ENCODE data around the gene PSEN1. TPM values are rescaled to one million over a fixed set of nuclear protein-coding genes. Genes with fewer than 3 reads are reported as not detected.
"Not testable (repeated sequence)": the region's sequence is repeated elsewhere in the genome, so short reads cannot be mapped to it uniquely, and the experiment has no call there.

PSEN1 gene
- total and polyA plus RNA-seq, 2 donors, result 28.7 to 47.8 TPM

DNA sequence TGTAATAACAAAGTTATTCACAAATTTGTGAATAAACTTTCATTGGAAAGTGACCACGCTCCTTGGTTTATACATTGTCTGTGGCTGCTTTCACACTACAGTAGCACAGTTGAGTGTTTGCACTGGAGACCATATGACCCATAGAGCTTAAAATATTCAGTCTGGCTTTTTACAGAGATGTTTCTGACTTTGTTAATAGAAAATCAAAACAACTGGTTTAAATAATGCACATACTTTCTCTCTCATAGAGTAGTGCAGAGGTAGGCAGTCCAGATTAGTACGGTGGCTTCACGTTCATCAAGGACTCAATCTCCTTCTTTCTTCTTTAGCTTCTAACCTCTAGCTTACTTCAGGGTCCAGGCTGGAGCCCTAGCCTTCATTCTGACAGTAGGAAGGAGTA lies 36.2 kb downstream of the PSEN1 start:
- H3K4me1 ChIP-seq (ENCODE audit: insufficient read depth), result no peaks in the 10 kb centered on the region
- peaks cover 6% of the 10 kb centered on the region for H3K36me3 ChIP-seq (ENCODE audit: insufficient read depth)
- no peak for DNase-seq (ENCODE audit: extremely low spot score)
- WGBS, result 89% methylated on average over 3 of the region's 3 CpGs
- H3K27ac ChIP-seq (ENCODE audit: low read depth), result no peak overlapping the region
- no peak overlapping the region for H3K4me3 ChIP-seq (ENCODE audit: low read depth, low read length)

DNA sequence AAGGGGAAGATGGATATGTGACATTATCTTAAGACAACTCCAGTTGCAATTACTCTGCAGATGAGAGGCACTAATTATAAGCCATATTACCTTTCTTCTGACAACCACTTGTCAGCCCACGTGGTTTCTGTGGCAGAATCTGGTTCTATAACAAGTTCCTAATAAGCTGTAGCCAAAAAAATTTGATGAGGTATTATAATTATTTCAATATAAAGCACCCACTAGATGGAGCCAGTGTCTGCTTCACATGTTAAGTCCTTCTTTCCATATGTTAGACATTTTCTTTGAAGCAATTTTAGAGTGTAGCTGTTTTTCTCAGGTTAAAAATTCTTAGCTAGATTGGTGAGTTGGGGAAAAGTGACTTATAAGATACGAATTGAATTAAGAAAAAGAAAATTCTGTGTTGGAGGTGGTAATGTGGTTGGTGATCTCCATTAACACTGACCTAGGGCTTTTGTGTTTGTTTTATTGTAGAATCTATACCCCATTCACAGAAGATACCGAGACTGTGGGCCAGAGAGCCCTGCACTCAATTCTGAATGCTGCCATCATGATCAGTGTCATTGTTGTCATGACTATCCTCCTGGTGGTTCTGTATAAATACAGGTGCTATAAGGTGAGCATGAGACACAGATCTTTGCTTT lies 36.9 kb downstream of the PSEN1 start:
- H3K4me3 ChIP-seq (ENCODE audit: low read depth, low read length), result no peak overlapping the region
- H3K36me3 ChIP-seq (ENCODE audit: insufficient read depth), result peaks cover 6% of the 10 kb centered on the region
- no peak for DNase-seq (ENCODE audit: extremely low spot score)
- WGBS, result 57% methylated on average over 3 of the region's 3 CpGs
- no peaks in the 10 kb centered on the region for H3K4me1 ChIP-seq (ENCODE audit: insufficient read depth)
- H3K27ac ChIP-seq (ENCODE audit: low read depth), result no peak overlapping the region

DNA sequence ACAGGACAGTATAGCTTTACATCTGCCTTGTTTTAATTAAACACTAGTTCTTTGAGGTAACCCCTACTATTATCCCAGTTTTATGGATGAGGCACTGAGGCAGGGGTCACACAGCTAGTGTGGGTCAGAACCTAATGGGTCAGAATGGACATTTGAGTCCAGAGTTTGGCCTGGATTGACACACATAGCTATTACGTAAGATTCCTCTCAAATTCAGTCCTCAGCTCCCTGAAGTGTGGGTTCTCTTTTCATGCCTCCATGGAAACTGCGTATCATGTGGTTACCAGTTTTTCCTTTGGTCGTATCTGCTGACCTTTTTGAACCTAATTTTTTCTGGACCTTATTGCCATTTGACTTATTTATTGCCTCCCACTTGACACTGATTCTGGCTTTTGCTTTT lies 40.4 kb downstream of the PSEN1 start:
- no peak overlapping the region for H3K27ac ChIP-seq (ENCODE audit: low read depth)
- H3K36me3 ChIP-seq (ENCODE audit: insufficient read depth), result peaks cover 6% of the 10 kb centered on the region
- DNase-seq (ENCODE audit: extremely low spot score), result no peak
- no peak overlapping the region for H3K4me3 ChIP-seq (ENCODE audit: low read depth, low read length)
- no peaks in the 10 kb centered on the region for H3K4me1 ChIP-seq (ENCODE audit: insufficient read depth)
- 77% methylated on average over 3 of the region's 3 CpGs for WGBS

DNA sequence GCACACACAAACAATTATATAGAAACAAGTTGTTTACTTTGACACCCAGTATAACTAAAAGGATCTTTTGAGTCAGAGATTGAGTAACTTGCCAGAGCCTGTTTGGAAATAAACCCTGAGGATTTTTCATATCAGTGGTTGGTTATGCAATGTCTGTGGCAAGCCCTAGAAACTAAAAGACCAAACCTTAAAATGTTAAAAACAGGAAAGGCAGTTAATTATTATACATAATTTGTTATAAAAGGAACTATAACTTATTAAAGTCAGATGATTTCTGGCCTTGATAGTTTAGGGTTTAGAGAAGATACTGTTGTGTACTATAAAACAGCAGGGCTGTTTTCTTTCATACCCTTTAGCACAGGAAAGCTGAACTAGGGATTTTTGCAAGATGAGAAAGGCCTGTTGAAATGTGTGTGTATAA lies 44.1 kb downstream of the PSEN1 start:
- no peak for DNase-seq (ENCODE audit: extremely low spot score)
- Histone ChIP-seq H3K36me3 (ENCODE audit: insufficient read depth) (peaks cover 2% of the 10 kb centered on the region), H3K4me1 (ENCODE audit: insufficient read depth) (no peaks in the 10 kb centered on the region), H3K4me3 (ENCODE audit: low read depth, low read length) (no peak overlapping the region), H3K27ac (ENCODE audit: low read depth) (no peak overlapping the region)

DNA sequence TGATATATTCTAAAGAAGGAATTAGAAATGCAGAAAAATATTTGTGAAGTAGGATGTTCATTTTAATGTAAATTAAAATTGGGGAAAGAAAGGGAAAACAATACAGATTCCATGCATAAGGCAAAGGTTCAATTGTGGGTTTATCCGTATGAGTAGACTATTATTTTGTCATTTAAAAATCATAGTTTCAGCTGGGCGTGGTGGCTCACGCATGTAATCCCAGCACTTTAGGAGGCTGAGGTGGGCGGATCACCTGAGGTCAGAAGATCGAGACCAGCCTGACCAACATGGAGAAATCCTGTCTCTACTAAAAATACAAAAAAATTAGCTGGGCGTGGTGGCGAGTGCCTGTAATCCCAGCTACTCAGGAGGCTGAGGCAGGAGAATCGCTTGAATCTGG lies 44.7 kb downstream of the PSEN1 start:
- peak overlapping the region; percentile 0 for H3K27ac ChIP-seq (ENCODE audit: low read depth)
- H3K4me3 ChIP-seq (ENCODE audit: low read depth, low read length); DNase-seq (ENCODE audit: extremely low spot score); H3K36me3 ChIP-seq (ENCODE audit: insufficient read depth); H3K4me1 ChIP-seq (ENCODE audit: insufficient read depth): not testable (repeated sequence)
- 93% methylated on average over 8 of the region's 8 CpGs for WGBS

DNA sequence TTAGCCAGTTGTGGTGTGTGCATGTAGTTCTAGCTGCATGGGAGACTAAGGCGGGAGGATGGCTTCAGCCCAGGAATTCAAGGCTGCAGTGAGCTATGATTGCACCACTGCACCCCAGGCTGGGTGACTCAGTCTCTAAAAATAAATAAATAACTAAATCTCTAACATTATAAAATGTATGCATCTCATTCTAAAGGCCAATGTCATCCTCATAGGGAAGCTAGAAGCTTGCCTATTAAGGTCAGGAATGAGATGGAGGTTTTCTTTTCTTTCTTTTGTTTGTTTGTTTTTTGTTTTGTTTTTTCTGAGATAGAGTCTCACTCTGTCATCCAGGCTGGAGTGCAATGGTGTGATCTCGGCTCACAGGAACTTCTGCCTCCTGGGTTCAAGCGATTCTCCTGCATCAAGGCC lies 52.2 kb downstream of the PSEN1 start:
- H3K36me3 ChIP-seq (ENCODE audit: insufficient read depth), result peaks cover 2% of the 10 kb centered on the region
- no peak overlapping the region for H3K27ac ChIP-seq (ENCODE audit: low read depth)
- H3K4me1 ChIP-seq (ENCODE audit: insufficient read depth), result no peaks in the 10 kb centered on the region
- no peak overlapping the region for H3K4me3 ChIP-seq (ENCODE audit: low read depth, low read length)
- WGBS, result 88% methylated on average over 3 of the region's 3 CpGs
- DNase-seq (ENCODE audit: extremely low spot score), result no peak

DNA sequence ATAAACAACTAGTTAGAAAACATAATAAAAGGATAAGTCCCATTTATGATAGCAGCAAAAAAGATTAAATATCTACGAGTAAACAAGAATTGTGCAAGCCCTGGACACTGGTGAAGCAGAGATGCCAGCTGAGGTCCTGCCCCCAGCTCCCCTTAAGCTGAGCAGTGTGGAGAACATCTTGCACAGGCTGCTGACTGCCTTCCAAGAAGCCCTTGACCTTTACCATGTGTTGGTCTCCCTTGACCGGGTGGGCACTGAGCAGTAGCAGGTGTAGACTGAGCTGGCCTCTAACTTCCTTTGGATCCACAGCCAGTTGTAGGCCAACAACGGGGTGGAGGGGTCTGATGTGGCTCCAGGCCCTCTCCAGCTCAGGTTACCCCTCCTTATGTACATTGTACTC lies 53.3 kb downstream of the PSEN1 start:
- Histone ChIP-seq H3K4me3 (ENCODE audit: low read depth, low read length) (no peak overlapping the region), H3K36me3 (ENCODE audit: insufficient read depth) (peaks cover 2% of the 10 kb centered on the region), H3K27ac (ENCODE audit: low read depth) (no peak overlapping the region), H3K4me1 (ENCODE audit: insufficient read depth) (no peaks in the 10 kb centered on the region)
- WGBS, result 93% methylated on average over 3 of the region's 3 CpGs
- no peak for DNase-seq (ENCODE audit: extremely low spot score)

DNA sequence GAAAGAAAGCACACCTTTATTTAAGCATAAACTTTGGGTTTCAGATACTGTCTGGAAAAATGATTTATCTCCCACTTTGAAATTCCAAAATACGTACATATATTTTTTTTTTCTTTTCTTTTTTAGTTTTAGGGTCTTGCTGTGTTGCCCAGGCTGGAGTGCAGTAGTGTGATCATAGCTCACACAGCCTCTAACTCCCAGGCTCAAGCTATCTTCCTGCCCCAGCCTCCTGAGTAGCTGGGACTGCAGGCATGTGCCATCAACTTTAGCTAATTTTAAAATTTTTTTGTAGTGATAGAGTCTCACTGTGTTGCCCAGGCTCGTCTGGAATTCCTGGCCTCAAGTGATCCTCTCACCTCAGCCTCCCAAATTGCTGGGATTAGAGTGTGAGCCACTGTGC lies 55.1 kb downstream of the PSEN1 start:
- 90% methylated on average over 2 of the region's 2 CpGs for WGBS
- peaks cover 2% of the 10 kb centered on the region for H3K36me3 ChIP-seq (ENCODE audit: insufficient read depth)
- H3K27ac ChIP-seq (ENCODE audit: low read depth), result no peak overlapping the region
- no peak for DNase-seq (ENCODE audit: extremely low spot score)
- H3K4me3 ChIP-seq (ENCODE audit: low read depth, low read length), result no peak overlapping the region
- H3K4me1 ChIP-seq (ENCODE audit: insufficient read depth), result no peaks in the 10 kb centered on the region

DNA sequence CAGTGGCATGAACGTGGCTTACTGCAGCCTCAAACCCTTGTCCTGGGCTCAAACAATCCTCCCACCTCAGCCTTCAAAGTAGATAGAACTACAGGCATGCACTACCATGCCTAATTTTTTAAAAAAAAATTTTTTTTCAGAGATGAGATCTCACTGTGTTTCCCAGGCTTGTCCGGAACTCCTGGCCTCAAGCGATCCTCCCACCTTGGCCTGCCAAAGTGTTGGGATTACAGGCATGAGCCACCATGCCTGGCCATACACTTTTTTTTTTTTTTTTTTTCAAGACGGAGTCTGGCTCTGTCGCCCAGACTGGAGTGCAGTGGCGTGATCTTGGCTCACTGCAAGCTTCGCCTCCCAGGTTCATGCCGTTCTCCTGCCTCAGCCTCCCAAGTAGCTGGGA lies 58.0 kb downstream of the PSEN1 start:
- 97% methylated on average over 8 of the region's 8 CpGs for WGBS
- H3K4me1 ChIP-seq (ENCODE audit: insufficient read depth); DNase-seq (ENCODE audit: extremely low spot score); H3K4me3 ChIP-seq (ENCODE audit: low read depth, low read length); H3K27ac ChIP-seq (ENCODE audit: low read depth); H3K36me3 ChIP-seq (ENCODE audit: insufficient read depth): not testable (repeated sequence)

DNA sequence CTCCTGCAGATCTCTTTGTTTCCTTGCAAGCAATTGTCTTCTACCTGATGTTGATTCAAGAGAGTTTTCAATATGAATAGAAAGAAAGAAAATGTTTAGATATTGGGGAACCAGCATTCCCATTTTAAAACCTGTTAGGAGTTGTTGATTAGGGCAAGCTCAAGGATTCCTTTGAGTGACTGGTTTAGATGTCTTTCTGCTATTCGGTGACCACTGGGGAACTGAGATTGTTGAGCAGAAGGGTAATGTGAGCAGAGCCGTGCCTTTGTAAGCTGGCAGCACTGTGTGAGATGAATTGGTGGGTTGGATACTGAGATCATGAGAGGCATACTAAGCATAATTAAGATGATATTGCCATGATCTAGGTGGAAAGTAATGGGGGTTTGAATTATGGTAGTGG lies 61.9 kb downstream of the PSEN1 start:
- 76% methylated on average over 2 of the region's 2 CpGs for WGBS
- H3K4me1 ChIP-seq (ENCODE audit: insufficient read depth), result no peaks in the 10 kb centered on the region
- DNase-seq (ENCODE audit: extremely low spot score), result no peak
- no peak overlapping the region for H3K4me3 ChIP-seq (ENCODE audit: low read depth, low read length)
- no peak overlapping the region for H3K27ac ChIP-seq (ENCODE audit: low read depth)
- peaks cover 3% of the 10 kb centered on the region for H3K36me3 ChIP-seq (ENCODE audit: insufficient read depth)

DNA sequence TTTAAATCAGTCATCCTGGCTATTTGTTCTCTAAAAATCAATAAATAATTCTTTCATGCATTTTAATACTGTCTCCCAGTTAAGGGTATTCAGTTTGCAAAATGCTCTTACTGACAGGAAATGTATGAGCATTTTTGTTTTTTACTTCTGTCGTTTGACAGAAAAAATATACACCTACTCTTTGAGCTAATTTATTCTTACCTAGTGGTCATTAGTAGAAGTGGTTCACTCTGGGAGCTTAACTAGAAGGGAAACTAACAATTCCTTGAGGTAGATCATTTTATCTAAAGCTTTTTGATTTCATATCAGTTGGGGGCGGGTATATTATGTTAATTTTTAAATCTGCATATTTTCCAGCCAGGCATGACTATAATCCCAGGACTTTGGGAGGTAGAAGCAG lies 67.2 kb downstream of the PSEN1 start:
- WGBS, result 87% methylated on average over 2 of the region's 2 CpGs
- Histone ChIP-seq H3K4me1 (ENCODE audit: insufficient read depth) (no peaks in the 10 kb centered on the region), H3K36me3 (ENCODE audit: insufficient read depth) (peaks cover 5% of the 10 kb centered on the region), H3K4me3 (ENCODE audit: low read depth, low read length) (no peak overlapping the region), H3K27ac (ENCODE audit: low read depth) (no peak overlapping the region)
- no peak for DNase-seq (ENCODE audit: extremely low spot score)

DNA sequence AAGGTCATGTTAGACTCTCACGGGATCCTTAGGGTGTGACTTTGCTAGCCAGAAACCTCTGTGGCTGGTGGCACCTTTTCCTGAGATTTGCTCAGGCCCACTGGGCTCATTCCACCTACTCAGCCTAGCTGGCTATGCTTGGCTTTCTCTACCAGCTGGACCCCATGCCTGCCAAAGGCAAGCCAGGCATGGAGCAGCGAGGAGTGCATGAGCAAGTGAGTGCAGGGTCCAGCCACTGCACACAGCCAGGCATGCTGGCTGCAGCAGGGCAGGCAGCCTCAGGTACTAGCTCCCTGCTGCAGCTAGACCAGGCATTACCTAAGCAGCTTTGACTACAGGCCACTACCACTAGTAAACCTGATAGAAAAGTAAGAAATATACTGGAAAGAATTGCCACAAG lies 71.3 kb downstream of the PSEN1 start:
- DNase-seq (ENCODE audit: extremely low spot score), result no peak
- WGBS, result 90% methylated on average over 2 of the region's 2 CpGs
- H3K36me3 ChIP-seq (ENCODE audit: insufficient read depth), result peaks cover 4% of the 10 kb centered on the region
- H3K27ac ChIP-seq (ENCODE audit: low read depth), result no peak overlapping the region
- no peaks in the 10 kb centered on the region for H3K4me1 ChIP-seq (ENCODE audit: insufficient read depth)
- no peak overlapping the region for H3K4me3 ChIP-seq (ENCODE audit: low read depth, low read length)

DNA sequence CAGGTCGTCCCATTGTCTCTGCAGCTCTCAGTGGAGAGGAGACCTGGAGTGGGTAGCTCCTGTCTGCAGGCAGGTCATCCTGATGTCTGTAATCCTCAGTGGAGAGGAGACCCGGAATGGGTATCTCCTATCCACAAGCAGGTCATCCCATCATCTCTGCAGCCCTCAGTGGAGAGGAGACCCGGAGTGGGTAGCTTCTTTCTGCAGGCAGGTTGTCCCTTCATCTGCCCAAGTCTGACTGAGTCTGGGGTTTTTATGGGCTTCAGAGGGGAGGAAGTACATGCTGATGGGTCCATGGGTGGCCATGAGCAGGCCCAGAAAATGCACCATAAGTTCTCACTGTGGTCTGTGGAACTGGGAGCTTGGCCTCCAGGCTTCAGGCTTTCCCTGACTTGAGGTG lies 72.1 kb downstream of the PSEN1 start:
- Histone ChIP-seq H3K27ac (ENCODE audit: low read depth) (no peak overlapping the region), H3K4me3 (ENCODE audit: low read depth, low read length) (no peak overlapping the region), H3K36me3 (ENCODE audit: insufficient read depth) (peaks cover 4% of the 10 kb centered on the region), H3K4me1 (ENCODE audit: insufficient read depth) (no peaks in the 10 kb centered on the region)
- DNase-seq (ENCODE audit: extremely low spot score), result no peak
- WGBS, result 97% methylated on average over 3 of the region's 3 CpGs

DNA sequence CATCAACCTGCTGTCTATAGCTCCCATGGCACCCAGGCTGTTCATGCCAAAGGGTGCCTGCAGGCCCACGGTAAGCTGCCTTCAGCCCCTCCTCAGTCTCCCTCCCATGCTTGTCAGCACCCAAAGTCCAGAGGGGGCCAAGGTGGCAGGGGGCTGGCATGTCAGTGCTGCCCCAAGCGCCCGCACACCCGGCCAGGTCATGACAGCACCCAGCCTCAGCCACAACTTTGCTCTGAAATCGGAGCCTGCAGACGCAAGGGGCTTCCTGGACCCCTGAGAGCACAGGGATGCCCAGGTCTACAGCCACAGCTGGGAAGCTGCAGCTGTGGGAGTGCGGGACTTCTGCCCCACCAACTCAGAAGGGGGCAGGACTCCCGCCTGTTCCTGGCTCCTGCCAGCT lies 72.5 kb downstream of the PSEN1 start:
- 98% methylated on average over 8 of the region's 8 CpGs for WGBS
- no peak for DNase-seq (ENCODE audit: extremely low spot score)
- peaks cover 4% of the 10 kb centered on the region for H3K36me3 ChIP-seq (ENCODE audit: insufficient read depth)
- no peak overlapping the region for H3K27ac ChIP-seq (ENCODE audit: low read depth)
- H3K4me1 ChIP-seq (ENCODE audit: insufficient read depth), result no peaks in the 10 kb centered on the region
- no peak overlapping the region for H3K4me3 ChIP-seq (ENCODE audit: low read depth, low read length)

DNA sequence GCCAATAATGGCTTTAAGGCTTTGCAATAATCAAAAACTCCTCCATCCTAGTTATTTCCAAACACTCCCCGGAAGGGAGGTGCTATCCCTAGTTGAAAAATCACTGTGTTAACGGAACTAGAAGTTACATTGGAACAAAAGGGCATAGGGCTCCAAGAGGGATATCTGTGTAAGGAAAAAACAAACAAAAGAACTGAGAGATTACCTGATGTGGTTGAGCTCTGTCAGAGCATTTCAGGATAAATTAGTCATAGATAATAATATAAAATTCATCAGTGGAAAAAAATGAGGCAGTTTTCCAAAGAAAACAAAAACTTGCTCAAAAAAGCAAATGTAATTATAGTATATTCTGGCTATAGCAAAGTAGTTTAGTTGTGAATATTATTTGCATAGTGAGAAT lies 73.6 kb downstream of the PSEN1 start:
- Histone ChIP-seq H3K4me1 (ENCODE audit: insufficient read depth) (no peaks in the 10 kb centered on the region), H3K36me3 (ENCODE audit: insufficient read depth) (peaks cover 4% of the 10 kb centered on the region), H3K27ac (ENCODE audit: low read depth) (no peak overlapping the region), H3K4me3 (ENCODE audit: low read depth, low read length) (no peak overlapping the region)
- WGBS, result 79% methylated on average over 2 of the region's 2 CpGs
- DNase-seq (ENCODE audit: extremely low spot score), result no peak

Data from urinary bladder (tissue), 4 donors.